SKM-1 (cell line): ENCODE results near the gene RAPGEF5.

Experiments
- DNase-seq: peaks from one replicate; lab custom pipeline; 2025; ENCODE audit not compliant: unreplicated experiment; lab: John Stamatoyannopoulos, UW

Gene RAPGEF5

GRCh38 chr7:22167482-22167881 lies 189.5 kb downstream of the RAPGEF5 start:
- DNase-seq, result no peak

GRCh38 chr7:22166928-22167327 lies 190.0 kb downstream of the RAPGEF5 start:
- DNase-seq, result no peak

GRCh38 chr7:22159341-22159740 lies 197.6 kb downstream of the RAPGEF5 start:
- DNase-seq, result no peak

- no peak for DNase-seq
These were observed 199.4 kb downstream of the RAPGEF5 start for GRCh38 chr7:22157552-22157951.

GRCh38 chr7:22156205-22156604 lies 200.7 kb downstream of the RAPGEF5 start:
- no peak for DNase-seq

GRCh38 chr7:22154143-22154529 lies 202.8 kb downstream of the RAPGEF5 start:
- no peak for DNase-seq

- no peak for DNase-seq
These were observed 203.4 kb downstream of the RAPGEF5 start for GRCh38 chr7:22153432-22154142.

- DNase-seq, result no peak
These were observed 204.3 kb downstream of the RAPGEF5 start for GRCh38 chr7:22152690-22153089.

- no peak for DNase-seq
These were observed 205.1 kb downstream of the RAPGEF5 start for GRCh38 chr7:22151901-22152300.

GRCh38 chr7:22150221-22150620 lies 206.7 kb downstream of the RAPGEF5 start:
- DNase-seq, result no peak

- DNase-seq, result no peak
These were observed 209.1 kb downstream of the RAPGEF5 start for GRCh38 chr7:22147868-22148267.

GRCh38 chr7:22146961-22147512 lies 209.9 kb downstream of the RAPGEF5 start:
- DNase-seq, result no peak

- DNase-seq, result no peak
These were observed 212.0 kb downstream of the RAPGEF5 start for GRCh38 chr7:22144950-22145349.

- DNase-seq, result no peak
These were observed 213.5 kb downstream of the RAPGEF5 start for GRCh38 chr7:22143491-22143890.

GRCh38 chr7:22142572-22142971 lies 214.4 kb downstream of the RAPGEF5 start:
- no peak for DNase-seq

- DNase-seq, result no peak
These were observed 215.6 kb downstream of the RAPGEF5 start for GRCh38 chr7:22141355-22141754.

- no peak for DNase-seq
These were observed 216.4 kb downstream of the RAPGEF5 start for GRCh38 chr7:22140578-22140977.

- DNase-seq, result no peak
These were observed 218.1 kb downstream of the RAPGEF5 start for GRCh38 chr7:22138886-22139285.

- no peak for DNase-seq
These were observed 218.8 kb downstream of the RAPGEF5 start for GRCh38 chr7:22138106-22138505.

GRCh38 chr7:22137466-22137865 lies 219.5 kb downstream of the RAPGEF5 start:
- DNase-seq, result no peak

GRCh38 chr7:22137026-22137425 lies 219.9 kb downstream of the RAPGEF5 start:
- no peak for DNase-seq

- no peak for DNase-seq
These were observed 227.0 kb downstream of the RAPGEF5 start for GRCh38 chr7:22129819-22130580.
